Fibroblast of skin of left quadriceps (primary cell): ENCODE data around the gene KLHL14.
"Not testable (repeated sequence)": the region's sequence is repeated elsewhere in the genome, so short reads cannot be mapped to it uniquely, and the experiment has no call there.

ENCODE experiments used
- DNase-seq, 2 experiments: peaks; one replicate each; pipeline ENCODE4 v3.0.0-alpha.2; 2013; ENCODE audit warnings: low read depth in 2 of 2

KLHL14 gene

GRCh38 chr18:32637659-32638058 lies 135.2 kb downstream of the KLHL14 start:
- DNase-seq, result not testable (repeated sequence)

- no peak for DNase-seq
Measured at GRCh38 chr18:32637226-32637625, 135.6 kb downstream of the KLHL14 start.

GRCh38 chr18:32634876-32635431 lies 137.9 kb downstream of the KLHL14 start:
- DNase-seq, result no peak

- no peak for DNase-seq
Measured at GRCh38 chr18:32629981-32630700, 142.7 kb downstream of the KLHL14 start.

GRCh38 chr18:32629292-32629691 lies 143.5 kb downstream of the KLHL14 start:
- DNase-seq, result no peak

- DNase-seq, result no peak
Measured at GRCh38 chr18:32624182-32624723, 148.6 kb downstream of the KLHL14 start.

GRCh38 chr18:32623563-32623962 lies 149.3 kb downstream of the KLHL14 start:
- DNase-seq, result no peak
